Measurements from ENCODE around the gene CHN2.

CHN2 gene

DNA sequence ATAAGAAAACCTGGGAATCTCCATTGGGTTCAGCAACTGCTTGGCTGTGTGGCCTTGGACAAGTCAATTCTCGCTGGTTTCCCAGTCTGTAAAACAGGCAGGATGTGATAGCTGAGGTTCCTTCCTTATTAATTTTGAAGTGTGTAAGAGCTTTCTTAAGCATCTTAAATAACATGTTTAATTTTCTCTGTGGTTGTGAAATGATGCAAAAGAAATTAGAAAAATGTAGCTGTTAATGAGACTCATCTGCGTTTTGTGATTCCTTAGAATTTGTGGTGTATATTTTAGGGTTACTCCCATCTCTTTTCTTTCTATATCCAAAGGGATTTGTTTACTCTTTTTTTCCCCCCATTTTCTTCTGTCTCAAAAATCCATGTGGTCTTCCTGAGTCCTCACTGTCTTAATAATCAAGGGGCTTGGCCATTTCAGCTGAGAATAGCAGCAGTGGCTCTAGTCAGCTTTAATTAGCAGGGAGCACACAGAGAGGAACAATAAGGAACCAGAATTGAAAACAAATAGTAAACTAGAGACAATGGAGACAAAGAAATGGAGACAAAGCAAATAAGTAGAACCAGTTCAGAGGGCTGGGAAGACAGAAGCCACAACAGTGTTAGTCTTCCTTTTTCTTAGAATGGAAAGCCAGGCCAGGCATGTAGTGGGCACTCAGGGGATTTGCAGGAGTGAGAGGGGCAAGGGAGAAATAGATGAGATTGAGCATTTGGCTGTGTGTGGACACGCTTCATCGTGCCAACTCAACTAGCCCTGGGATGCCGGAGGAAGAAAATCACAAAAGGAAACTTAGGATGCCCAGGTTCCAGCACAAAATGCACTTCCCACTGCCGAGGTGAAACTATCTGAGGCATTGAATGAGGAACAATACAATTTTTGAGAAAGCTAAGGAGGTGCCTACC, 93.9 kb downstream of the CHN2 start:
- DNase-seq, result no peak

DNA sequence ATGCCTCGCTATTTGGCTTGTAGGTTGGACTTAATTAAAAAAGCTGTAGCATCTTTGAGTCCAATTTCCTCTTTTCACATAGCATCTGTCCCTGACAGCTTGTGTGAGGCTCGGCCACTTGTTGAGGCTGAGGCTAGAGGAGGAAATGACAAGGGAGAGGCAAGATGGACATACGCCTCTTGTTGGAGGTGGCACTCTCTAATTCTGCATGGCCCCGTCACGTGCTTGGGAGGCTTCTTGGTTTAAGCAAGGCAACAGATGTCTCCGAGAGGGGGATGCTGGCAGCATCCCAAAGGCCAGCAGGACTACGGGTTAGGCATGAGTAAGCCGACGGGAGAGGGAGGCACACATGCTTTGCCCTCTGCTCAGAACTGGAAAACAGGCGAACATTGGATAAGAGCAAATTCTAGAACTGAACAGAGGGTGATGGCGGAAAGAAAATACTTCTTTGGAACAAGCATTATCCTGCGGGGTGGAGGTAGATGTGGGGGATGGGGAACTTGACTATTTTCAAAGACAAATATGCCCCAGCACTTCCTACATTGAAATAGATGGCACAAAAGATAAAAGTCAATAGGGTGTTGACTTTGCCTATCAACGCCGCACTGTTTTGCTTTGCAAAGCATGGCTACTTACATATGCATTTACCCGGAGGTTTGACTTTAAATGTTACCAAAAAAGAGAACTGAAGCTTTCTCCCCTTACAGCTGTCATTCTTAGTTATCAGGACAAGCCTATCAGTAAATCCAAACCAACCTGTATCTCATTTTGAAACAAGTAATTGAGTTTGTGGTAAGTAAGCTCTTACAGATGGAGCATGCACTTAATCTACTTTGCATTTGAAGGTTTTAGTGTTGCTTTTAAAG, 94.8 kb downstream of the CHN2 start:
- DNase-seq, result no peak

DNA sequence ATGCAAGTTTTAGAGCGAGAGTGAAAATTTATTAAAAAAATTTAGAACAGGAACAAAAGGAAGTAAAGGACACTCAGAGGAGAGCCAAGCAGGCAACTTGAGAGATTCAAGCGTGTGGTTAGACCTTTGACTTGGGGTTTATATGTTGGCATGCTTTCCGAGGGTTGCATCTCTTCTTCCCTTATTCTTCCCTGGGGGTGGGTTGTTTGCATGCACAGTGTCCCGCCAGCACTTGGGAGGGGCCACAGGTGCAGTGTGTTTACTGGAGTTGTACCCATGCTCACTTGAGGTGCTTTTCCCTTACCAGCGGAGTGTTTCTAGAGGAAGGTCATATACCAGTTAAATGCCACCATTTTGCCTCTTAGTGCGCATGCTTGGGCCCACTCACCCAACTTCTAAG, 96.3 kb downstream of the CHN2 start:
- no peak for DNase-seq

DNA sequence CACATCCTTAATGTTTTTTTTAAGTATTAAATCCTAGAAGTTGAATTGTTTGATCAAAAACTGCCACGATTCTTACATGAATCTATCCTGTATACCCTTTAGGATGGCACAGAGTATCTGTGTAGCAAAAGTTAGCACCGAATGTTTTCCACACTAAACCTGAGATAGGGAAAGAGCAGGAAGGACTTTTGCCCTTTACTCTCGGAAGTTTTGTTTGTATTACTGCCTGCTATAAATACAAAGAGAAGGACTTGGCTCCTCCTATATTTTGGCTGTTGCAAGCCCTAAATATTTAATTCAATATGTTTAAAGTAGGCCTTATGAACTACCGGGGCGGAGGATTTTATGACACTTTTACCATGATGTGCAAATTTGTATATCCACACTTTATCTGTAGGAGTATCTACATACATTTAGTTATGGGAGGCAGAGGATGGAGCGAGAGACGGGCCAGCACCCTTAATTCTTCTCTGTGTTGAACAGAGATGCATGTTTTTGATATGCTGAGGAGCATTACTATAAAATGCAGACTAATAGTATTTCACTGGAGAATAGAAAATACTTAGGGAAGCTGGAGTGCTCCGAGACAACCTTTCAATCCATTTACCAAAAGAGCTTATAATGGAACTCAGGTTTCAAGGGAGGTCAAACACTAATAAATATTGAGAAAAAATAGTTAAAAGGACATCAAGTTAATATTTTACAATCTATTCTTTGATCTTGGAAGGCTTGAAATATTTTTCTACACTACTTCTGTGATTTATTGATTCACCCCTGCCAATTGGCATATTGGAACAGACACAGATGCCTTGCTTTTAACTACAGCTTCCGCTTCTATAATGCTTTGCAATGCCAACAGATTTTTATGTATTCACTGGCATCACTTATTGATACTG, 97.4 kb downstream of the CHN2 start:
- no peak for DNase-seq

DNA sequence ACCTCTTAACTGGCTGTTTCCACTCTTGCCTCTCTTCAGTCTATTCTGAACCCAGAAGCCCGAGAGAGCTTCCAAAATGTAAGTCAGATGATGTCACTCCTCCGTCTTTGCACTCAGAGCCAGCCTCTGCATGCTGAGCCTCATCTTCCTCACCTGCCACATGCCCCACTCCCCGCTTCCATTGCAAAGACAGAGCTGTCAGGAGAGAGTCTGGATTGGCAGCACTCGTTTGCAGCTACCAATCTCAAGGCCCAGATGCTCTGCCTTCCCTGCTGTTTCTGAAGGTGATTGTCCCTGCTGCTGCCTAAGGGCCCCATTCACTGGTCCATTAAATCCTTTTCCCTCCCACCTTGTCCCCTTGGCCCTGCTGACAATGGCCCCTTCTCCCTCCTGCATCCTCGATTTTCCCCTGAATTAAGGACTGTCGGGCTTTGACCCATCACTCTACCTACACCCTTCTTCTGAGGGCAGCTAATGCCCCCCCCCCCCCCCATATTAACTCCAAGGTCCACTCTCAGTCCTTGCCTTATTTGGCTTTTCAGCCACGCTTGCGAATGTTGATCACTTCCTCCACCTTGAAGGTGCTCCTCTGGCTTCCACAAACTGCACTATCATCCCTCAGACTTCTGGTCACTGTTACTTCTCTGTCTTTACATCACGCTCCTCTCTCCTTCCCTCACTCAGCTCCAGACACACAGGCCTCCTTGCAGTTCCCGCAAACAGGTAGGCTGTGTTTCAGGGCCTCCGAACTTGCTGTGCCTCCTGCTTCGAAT, 98.5 kb downstream of the CHN2 start:
- no peak for DNase-seq

DNA sequence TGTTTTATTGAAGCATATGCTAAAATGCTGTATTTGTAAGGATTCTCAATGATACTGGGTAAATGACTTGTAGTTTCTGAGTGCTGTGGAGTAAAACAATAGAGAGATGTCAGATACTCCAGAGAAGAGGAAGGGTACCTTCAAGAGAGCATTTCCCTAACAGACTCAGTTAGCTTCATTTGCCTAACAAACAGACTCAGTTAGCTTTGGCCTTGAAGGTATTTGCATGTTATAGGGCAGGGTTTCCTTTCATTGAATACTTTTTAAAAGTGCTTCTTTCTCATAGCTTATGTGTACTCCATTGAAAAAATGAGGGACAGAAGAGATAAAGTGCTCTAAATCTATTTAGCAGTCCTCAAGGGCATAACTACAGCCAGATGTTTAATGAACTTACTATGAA, 101.8 kb downstream of the CHN2 start:
- DNase-seq, result no peak

DNA sequence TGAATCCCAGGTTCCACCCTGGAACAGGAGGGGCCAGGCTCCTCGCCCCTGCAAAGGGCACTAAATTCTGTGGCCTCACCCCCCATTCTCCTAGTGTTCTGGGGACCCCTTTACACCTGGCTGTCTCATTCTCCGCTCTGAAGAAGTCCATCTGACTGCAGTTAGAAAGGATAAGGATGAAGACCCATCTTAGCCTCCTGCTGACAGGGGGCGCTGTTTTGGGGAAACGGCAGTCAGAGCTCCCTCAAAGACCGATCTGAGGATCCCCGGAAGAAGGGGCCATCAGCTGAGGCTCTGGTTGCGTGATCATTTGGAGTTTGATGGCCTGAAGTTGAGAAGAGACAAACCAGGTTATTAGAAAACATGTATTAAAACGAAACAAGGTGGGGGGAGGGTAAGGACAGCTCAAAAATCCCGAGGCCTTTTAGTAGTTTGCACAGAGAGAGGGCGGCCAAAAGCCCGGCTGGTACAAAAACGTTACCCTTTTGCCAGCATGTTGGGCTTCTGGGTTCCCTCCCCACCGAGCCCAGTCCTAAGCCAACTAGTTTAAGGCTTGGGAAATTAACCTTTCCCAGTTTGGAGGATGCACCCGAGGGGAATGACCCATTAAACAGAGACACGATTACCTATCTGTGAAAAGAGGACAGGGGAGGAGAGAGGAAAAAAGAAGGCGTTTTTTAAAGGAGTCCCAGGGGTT, 102.8 kb downstream of the CHN2 start:
- DNase-seq, result no peak

DNA sequence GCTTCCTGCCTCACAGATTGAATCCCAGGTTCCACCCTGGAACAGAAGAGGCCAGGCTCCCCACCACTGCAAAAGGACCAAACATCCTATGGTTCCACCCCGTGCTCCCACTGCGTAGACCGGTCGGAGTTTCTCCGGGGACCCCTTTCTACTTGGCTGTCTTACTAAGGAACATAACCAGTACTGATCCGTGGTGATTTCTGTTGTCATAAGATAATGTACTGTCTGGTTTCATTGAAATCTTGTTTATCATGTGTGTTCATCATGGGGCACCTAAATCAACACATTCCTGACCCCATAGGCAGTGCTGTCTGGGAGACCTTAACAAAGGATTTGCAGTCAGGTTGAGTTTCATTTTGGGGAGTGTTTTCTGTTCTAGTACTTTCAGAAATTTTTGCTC, 104.5 kb downstream of the CHN2 start:
- no peak for DNase-seq

DNA sequence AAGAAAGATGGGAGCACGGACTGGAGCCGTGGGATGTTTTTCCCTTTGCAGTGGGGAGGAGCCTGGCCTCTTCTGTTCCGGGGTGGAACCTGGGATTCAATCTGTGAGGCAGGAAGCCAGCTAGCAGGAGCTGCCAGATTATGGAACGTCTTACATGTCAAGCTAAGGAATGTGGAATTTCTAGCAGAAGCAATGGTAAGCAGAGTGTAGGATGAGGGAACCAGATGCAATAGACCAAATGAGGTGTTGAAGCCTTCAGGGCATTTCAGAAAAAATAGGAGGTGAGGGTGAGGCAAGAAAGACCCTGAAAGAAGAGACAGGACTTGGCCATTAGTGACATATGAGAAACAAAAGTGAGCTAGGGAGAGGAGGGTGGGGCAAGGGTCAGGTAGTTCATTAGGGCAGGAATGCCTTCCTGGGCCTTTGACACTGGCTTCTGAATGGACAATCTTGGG, 105.5 kb downstream of the CHN2 start:
- peak; percentile 93 for DNase-seq

DNA sequence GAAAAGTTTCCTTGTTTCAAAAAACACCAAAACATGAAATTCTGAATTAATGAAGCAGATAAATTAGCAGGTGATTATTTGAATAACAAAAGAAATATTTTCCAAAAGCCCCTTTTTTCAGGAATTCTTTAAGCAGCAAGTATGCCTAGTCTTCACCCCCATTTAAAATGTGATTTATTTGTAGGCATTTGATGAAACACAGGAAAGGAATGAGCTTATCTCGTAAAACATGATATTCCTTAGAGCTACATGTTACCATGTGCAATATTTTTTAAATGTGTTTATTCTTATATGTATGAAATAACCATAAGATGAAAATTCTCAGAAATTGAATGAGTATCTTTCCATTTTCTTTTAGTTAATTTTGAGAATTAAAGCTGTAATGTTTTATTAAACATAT, 106.1 kb downstream of the CHN2 start:
- DNase-seq, result no peak

DNA sequence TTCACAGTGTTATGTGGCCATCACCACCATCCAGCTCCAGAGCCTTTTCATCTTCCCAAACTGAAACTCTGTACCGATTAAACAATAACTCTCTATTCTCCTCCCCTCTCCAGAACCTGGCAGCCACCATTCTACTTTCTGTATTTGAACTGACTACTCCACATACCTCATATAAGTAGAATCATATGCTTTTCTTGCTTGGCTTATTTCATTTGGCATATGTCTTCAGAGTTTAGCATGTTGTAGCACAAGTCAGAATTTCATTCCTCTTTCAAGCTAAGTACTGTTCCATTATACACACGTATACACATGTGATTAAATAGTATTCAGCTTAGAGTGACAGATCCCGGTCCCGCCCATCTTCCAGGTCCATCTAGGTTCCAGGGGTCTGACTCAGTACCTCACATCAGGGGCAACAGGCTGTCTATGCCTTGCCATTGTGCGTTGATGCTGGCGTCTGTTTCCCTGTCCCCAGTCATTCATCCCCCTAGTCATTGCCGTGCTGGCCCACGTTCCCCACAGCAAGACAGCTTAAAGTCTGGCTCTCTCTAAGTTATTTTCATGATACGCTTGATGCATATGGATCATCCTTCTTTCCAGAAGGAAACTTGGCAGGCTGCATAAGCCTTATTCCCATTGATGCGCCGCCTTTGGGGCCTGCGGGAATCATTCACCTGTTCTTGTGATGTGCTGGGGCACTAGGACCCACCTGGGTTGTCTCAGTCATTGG, 108.3 kb downstream of the CHN2 start:
- no peak for DNase-seq

DNA sequence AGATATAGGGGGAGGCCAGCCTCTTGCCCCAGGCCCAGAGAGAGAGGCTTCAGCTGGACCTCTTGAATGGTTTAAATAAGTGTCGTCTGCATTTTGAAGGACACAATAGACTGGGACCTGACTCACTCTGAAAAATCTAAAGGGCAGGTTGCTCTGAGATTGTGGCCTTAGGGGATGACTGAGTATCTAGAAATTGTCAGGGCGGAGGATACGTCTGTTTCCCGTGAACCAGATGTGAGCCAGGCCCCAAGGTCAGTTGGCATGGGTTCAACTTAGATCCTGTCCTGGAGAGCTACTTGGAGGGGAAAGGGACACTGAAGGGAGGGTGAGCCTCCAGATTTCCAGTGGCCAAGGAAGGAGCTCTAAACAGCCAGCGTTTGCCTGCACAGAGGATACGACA, 110.2 kb downstream of the CHN2 start:
- DNase-seq, result peak; percentile 86

DNA sequence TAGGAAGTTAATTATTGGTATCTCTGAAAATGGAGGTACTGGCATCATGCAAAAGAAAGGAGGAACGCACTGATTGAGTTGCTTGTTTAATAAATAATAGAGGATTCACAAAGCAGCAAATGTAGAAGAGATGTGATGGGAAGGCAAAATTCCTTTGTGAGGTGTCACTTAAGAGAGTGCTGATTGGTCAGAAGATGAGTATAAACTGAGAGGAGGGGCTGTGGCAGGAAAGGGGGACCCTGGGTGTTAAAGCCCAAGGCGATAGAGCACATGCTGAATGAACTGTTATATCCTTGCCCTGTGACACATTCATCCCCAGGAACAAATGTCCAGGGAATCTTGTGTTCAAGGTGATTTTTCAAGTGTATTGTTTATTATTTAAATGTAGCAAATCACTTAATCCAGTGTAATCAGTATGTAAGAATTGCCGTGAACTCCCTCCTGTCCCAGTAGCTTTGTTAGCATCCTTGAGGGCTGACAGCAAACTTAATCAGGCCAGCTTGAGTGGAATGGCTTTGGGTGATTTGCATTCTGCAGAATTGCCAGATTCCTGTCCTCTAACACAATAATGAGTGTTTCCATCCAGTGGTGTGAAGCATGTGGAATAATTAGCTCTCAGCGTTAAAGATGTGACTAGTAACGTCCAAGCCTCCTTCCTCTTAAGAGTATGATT, 111.9 kb downstream of the CHN2 start:
- no peak for DNase-seq

DNA sequence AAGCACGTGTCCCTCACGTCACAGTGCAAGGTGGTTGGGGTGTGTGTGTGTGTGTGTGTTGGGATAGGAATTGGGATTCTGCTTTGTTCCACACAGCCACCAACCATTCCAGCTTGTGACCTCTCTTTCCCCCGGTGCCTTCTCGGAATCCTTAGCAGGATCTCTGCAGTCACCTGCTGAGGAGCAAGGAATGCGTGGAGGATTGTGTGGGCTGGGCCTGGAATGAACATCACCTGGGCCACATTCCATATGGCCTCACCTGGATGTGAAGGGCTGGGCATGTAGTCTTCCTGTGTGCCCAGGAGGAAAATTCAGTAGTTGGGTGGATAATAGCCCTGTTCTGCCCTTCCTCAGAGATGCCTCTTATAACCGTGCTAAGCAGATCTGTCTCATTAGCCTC, 113.8 kb downstream of the CHN2 start:
- DNase-seq, result no peak

DNA sequence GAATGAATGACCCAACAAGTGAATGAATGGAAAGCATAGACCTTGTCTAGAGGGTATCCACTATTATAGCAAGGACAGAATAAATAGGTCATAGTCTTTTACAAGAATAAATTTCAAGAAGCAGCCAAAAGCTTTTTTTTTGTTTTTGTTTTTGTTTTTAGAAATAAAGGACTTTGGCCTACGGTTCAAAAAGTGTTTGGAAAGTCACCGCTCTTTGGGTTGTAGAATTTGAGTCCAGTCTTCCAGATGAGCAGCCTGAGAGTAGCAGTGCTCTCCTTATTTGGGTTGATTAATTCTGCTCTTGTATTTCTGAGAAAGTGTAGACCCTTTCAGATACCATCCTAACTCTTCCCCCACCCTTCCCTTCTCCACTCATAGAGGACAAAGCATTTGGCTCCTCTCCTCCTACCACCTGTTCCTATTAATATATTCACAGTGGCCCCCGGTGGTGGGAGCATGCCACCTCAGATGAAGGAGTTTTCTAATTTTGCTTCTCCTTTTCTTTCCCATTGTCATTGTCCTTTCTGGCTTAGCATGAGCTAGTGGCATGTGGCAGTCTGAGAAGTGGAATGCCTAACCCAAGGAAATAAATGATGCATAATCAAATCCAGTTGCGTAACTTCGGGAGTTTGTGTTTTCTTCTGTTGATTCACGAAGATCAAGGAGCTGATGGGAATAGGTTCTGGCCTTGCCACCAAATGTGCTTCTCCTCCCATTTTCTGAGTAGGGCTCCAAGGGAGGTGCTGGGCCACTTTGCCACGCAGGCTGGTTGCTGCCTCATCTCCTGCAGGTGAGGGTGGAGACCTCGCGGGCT, 114.7 kb downstream of the CHN2 start:
- no peak for DNase-seq

DNA sequence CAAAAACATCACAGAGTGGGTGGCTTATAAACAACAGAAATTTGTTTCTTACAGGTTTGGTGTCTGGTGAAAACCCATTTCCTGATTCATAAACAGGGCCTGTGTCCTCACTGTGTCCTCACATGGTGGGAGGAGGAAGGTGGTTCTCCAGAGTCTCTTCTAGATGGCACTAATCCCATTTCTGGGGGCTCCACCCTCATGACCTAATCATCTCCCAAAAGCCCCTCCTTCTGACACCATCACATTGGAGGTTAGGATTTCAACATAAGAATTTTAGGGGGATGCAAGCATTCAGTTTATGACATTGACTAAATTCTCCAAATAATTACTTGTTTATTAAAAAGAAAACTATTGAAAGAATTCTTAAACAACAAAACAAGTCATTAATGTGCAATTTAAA, 116.0 kb downstream of the CHN2 start:
- no peak for DNase-seq

DNA sequence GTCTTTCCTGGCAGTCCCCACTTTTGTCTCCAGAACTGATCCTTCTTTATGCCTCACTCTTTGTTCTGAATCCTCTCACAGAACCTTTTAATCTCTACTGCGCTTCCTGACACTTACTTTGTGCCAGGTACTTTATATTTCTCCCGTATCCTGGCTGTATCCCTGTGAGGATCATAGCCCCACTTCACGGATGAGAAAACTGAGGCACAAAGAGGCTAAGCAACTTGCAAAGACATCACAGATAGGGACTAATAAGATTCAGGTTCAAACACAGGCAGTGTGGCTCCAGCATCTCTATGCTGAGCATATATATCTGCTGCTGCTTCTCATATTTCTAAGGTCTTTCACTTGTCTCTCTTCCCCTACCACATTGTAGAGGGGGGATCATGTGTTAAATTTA, 116.7 kb downstream of the CHN2 start:
- DNase-seq, result no peak

DNA sequence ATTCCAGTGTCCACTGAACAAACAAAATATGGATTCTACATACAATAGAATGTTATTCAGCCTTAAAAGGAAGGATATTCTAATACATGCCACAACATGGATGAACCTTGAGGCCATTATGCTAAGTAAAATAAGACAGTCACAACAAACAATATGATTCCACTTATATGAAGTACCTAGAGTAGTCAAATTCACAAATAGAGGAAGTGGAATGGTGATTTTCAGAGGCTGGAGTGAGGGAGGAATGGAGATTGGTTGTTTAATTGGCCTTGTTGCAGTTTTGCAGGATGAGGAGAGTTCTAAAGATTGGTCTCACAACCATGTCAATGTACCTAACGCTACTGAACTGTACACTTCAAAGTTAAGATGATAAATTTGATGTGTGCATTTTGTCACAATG, 119.6 kb downstream of the CHN2 start:
- DNase-seq, result no peak

All from islet precursor cell (in vitro differentiated cells).